ENCODE data around the gene SAMD11.
A peak's percentile ranks its signal among the peaks of the same experiment; 100 is the strongest.
"Not testable (repeated sequence)": the region's sequence is repeated elsewhere in the genome, so short reads cannot be mapped to it uniquely, and the experiment has no call there.

SAMD11 gene

GRCh38 chr1:946811-947210 is 23.1 kb downstream of the SAMD11 start:
- DNase-seq, result not testable (repeated sequence)

DNA sequence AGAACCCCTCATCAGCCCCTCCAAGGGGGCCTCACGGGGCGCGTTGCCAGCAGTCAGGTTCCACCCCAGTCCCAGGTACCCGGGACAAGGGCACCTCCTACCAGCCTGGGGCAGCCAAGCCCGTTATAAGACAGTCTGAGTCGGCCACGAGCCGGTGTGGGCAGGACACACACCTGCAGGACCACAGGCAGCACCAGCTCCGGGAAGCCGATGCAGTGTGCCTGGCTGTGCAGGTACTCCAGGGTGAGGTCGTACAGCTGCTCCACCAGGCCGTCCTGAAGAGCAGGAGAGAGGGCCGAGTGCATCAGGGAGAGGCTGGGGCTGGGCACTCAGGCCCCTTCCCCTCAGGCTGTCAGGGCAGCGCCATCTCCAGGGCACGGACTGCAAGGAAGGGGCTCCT is 24.2 kb downstream of the SAMD11 start:
- no peak for DNase-seq

- no peak for DNase-seq
Observed at GRCh38 chr1:950268-950667, 26.5 kb downstream of the SAMD11 start.

- DNase-seq, result no peak
Observed at GRCh38 chr1:950881-951280, 27.2 kb downstream of the SAMD11 start.

GRCh38 chr1:951364-951763 is 27.6 kb downstream of the SAMD11 start:
- no peak for DNase-seq

DNA sequence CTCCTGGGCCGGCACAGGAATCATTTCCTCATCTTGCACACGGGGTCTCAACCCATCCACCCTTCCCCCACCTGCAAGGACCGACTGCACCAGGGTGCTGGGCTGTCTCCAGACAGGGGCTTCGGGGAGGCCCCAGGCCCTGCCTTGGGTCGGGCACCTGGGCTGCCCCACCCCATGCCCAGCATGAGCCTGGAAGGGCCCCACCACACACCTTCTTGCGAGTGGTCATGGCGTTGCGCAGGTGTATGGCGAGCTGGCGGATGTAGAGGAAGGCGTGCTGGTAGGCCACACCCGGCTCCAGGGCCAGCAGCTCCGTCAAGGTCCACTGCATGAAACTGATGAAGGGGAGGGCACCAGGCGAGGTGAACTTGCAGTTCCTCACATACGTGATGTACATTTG is 28.5 kb downstream of the SAMD11 start:
- no peak for DNase-seq

DNA sequence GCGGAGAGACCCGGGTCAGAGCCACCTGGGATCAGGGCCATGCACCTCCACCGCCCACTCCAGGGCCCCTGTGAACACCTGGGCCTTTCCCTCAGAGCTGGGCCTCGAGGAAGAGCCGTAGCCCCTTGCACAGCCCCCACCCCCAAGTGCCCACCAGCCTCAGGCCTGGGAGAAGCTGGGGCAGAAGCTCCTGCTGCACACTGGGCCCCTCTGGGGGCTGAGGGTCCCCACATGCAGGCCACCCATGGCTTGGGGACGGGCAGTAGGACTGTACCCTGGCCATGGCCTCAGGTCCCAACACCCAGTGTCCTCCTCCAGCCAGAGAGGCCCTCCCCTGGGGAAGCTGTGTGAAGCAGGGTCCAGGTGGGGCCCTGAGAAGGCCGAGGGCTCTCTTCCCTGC is 28.9 kb downstream of the SAMD11 start:
- no peak for DNase-seq

DNA sequence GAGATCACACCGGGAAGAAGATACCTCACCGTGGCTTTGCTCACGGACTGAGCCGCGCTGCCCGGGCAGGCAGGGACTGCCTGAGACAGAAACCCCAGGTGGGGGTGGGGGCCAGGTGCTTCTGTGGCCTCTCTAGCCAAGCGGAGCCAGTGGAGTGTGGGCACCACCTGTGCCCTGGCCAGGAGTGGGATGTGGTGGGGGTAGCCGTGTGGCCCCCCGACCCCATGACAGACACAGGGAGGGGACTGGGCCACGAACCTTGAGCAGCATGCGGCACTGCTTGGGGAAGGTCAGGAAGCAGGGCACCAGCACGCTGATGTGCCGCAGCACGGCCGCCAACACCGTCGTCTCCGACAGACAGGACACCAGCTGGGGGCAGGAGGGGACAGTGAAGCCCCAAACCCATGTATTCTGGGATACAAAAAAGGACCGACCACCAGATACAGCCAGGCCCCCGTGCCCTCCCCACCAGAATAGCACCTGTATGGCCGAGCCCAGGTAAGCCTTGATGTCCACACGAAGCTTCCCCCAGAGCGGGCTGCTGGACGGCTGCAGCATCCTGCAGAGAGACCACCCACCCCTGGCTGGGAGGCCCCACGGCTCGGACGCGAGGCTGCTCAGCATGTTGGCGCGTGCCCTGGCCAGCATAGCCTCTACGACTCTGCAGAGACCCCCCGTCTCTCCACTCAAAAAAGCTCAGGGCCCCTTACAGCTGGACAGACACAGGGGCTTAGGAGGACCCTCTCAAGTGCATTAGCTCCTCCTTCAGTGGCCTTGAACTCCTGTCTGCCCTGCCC is 30.0 kb downstream of the SAMD11 start:
- no peak for DNase-seq

- no peak for DNase-seq
Observed at GRCh38 chr1:954927-955326, 31.2 kb downstream of the SAMD11 start.

DNA sequence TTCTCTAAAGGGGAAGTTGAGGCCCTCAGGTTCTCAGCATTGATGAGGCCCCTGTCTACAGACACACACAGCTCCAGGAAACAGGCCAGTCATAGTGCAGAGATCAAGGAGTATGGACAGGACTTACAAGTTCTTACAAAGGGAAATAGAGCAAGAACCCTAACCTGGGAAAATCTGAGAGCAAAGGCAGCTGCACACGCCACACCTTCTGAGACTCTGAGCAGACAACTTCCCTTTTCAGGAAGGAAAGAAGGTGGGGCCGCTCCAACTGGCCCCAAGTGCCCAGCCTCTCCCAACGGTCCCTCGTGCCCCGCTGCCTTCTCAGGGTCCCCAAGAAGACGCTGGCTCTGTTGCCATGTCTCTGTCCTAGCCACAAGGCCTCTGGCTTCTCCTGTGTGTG is 31.8 kb downstream of the SAMD11 start:
- no peak for DNase-seq

GRCh38 chr1:956636-957035 is 32.9 kb downstream of the SAMD11 start:
- DNase-seq, result no peak

- peak; percentile 82 for DNase-seq
Observed at GRCh38 chr1:958823-959730, 35.4 kb downstream of the SAMD11 start, which contains the start of gene NOC2L. Gene NOC2L (minus strand): TSS chr1:959256. CDS start chr1:959240, 16 bp downstream.

- no peak for DNase-seq
Observed at GRCh38 chr1:959731-960362, 36.1 kb downstream of the SAMD11 start.

DNA sequence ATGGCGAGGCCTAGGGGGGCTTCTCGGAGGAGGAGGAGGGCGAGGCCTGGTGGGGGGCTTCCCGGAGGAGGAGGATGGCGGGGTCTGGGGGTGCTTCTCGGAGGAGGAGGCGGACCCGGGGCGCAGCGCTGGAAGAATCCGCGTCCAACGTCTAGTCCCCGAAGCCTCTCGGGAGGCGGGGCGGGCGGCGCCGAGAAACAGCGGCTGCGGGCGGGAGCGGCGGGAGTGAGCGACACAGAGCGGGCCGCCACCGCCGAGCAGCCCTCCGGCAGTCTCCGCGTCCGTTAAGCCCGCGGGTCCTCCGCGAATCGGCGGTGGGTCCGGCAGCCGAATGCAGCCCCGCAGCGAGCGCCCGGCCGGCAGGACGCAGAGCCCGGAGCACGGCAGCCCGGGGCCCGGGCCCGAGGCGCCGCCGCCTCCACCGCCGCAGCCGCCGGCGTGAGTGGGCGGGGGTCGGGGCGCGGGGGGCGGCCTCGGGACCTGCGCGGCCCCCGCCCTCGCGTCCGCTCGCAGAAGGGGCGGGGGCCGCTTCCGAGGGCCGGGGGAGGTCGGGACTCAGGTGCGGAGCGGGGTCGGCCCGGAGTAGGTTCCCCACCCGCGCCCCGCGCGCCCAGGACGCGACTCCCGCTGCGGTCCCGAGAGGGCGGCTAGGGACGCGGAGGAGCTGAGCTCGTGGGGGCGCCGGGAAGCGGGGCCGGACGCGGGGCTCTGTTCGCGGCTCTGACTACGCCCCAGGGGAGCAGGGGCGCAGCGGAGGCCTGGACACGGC is 36.8 kb downstream of the SAMD11 start, which contains the start of gene KLHL17:
KLHL17 (plus strand) TSS at position 222 of the 769 bp plus-strand sequence; CDS start at position 332, 110 bp downstream.
- DNase-seq, result peak; percentile 38

DNA sequence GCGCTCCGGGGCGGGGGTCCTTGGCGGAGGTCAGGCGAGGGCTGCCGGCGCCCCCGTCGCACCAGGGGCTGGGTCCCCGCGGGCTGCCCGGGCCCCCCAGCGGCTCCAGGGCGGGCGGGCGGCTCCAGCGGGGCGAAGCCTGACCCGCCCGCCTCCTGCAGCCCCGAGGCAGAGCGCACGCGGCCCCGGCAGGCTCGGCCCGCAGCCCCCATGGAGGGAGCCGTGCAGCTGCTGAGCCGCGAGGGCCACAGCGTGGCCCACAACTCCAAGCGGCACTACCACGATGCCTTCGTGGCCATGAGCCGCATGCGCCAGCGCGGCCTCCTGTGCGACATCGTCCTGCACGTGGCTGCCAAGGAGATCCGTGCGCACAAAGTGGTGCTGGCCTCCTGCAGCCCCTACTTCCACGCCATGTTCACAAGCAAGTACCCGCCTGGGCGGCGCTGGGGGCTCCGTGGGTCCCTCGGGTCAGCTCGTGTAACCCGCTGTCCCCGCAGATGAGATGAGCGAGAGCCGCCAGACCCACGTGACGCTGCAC is 37.5 kb downstream of the SAMD11 start:
- no peak for DNase-seq

DNA sequence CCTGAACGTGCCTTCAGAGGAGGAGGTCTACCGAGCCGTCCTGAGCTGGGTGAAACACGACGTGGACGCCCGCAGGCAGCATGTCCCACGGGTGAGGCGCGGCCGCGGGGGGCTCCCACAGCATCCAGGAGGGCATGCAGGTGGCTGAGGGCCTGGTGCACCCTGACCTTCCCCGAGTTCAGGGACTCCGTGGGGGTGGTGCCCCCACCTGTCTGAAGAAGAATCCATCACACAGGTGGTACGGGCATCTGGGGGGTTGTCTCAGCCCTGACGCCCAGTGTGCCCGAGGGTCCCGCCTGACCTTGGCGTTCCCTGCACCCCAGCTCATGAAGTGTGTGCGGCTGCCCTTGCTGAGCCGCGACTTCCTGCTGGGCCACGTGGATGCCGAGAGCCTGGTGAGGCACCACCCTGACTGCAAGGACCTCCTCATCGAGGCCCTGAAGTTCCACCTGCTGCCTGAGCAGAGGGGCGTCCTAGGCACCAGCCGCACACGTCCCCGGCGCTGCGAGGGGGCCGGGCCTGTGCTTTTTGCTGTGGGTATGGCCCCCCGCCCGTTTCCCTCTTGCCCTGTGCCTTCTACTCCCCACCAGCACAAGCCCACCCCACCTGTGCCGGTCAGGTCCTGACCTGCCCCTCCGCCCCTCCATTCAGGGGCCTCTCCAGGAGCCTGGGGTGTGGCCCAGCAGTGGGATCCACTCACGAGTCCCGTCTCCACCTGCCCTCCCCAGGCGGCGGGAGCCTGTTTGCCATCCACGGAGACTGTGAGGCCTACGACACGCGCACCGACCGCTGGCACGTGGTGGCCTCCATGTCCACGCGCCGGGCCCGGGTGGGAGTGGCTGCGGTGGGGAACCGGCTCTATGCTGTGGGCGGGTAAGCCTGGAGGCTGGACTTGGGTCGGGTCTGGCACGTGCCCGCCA is 38.9 kb downstream of the SAMD11 start:
- DNase-seq, result no peak

DNA sequence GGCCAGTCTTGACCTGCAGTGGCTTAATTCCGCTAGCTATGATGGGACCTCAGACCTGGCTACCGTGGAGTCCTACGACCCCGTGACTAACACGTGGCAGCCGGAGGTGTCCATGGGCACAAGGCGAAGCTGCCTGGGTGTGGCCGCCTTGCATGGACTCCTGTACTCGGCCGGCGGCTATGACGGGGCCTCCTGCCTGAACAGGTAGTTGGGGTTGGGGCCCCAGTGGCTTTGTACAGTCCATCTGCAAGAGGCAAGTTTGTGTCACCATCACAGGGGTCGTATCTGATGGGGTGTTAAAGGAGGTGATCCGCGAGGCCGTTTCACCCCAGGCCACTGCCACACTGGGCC is 39.6 kb downstream of the SAMD11 start:
- DNase-seq, result no peak

GRCh38 chr1:963746-964525 is 40.2 kb downstream of the SAMD11 start:
- no peak for DNase-seq

GRCh38 chr1:964691-965525 is 41.2 kb downstream of the SAMD11 start:
- no peak for DNase-seq

All from NCI-H1436 (cell line).